Stimulated activated CD4-positive, alpha-beta T cell treated with anti-CD3 and anti-CD28 coated beads, Interleukin-1b, Interleukin-23, amount 100 ng/mL, for 4 hours (primary cell): Measurements from ENCODE around the gene RPS6KA2.
"Not testable (repeated sequence)": the region's sequence is repeated elsewhere in the genome, so short reads cannot be mapped to it uniquely, and the experiment has no call there.

Source experiments
- DNase-seq, 2 donors: peaks; one replicate each; pipeline ENCODE4 v3.0.0-alpha.2; 2020; ENCODE audit warnings: low read depth in 2 of 2

RPS6KA2 gene

GRCh38 chr6:166635013-166635970 is 8.2 kb upstream of the RPS6KA2 start:
- DNase-seq = no peak

DNA sequence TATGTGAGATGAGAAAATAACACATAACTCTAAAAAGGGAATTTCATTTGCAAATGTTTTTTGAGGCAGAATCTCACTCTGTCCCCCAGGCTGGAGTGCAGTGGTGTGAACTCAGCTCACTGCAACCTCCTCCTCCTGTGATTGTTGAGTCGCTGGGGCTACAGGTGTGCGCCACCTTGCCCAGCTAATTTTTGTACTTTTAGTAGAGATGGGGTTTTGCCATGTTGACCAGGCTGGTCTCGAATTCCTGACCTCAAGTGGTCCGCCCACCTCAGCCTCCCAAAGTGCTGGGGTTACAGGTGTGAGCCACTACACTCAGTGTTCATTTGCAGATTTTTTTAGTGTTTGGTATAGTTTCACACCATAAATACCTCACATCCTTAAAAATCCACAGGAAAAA is 7.5 kb upstream of the RPS6KA2 start:
- DNase-seq = not testable (repeated sequence)

DNA sequence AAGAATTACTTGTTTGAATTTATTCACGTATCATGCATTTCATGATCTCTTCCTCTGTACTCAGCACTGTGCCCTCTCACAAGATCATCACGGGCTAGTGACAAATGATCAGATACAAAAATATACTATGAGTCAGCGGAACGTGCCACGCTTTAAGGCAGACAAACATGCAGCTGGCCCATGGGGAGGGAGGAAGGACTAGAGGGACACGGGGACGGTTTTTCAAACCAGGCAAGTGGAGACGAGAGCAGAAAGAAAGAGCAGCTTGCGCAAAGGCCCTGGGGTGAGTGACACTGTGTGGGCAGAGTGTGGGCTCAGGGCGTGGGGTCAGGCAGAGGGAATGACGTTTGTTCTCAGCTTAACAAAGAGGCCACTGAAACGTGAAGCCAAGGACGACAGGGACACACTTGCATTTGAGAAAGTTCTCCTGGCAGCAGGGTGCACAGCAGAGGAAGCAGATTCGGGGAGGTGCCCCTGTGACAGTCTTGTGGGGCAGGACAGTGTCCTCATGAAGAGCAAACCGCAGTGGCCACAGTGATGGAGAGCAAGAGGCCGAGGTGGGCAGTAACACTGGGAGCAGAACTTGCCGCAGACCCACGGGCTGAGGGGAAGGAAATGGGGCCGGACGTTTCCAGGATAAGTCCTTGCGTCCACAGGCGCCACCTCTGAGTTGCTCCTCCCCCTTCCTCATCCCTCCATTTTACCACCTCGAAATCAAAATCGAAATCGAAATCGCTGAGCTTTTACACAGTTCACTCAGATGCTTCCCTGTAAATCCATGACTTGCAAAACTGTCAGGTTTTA is 6.9 kb upstream of the RPS6KA2 start:
- no peak for DNase-seq

DNA sequence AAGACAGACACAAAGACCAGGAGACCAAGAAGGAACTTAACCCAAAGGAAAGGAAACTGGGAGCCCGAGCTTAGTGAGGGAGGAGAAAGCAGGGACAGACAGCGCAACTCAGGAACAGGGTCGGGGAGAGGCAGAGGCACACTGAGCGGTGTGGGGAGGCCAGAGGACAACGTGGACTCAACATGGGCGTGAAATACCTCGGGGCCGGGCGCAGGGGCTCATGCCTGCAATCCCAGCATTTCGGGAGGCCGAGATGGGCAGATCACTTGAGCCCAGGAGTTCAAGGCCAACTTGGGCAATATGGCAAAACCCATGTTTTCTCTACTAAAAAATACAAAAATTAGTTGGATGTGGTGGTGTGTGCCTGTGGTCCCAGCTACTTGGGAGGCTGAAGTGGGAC is 5.7 kb upstream of the RPS6KA2 start:
- DNase-seq = no peak

- no peak for DNase-seq
These were observed 3.4 kb upstream of the RPS6KA2 start for GRCh38 chr6:166630462-166630861.

DNA sequence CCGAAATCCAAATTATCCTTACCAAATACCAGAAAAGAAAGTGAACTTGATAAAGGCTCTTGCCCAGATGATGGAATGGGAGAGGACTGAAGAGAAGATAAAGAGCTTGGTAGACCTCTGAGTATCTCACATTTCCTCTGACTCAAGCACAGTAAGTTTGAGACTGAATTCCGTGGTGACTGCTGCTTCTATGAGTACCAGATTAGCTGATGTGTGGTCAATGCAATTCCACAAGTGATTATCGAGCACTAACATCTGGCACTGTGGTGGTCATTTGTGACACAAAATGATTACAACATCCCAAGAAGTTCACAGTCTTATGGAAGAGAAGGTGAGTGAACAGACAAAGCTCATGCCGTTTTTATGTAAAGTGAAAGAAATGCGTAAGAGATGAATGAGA is 2.6 kb upstream of the RPS6KA2 start:
- DNase-seq = no peak

GRCh38 chr6:166627875-166628801 is 1.1 kb upstream of the RPS6KA2 start:
- peak; percentile 10 to 38 for DNase-seq

- peak; percentile 12 to 13 for DNase-seq
These were observed 646 bp downstream of the RPS6KA2 start for GRCh38 chr6:166626177-166627032.

DNA sequence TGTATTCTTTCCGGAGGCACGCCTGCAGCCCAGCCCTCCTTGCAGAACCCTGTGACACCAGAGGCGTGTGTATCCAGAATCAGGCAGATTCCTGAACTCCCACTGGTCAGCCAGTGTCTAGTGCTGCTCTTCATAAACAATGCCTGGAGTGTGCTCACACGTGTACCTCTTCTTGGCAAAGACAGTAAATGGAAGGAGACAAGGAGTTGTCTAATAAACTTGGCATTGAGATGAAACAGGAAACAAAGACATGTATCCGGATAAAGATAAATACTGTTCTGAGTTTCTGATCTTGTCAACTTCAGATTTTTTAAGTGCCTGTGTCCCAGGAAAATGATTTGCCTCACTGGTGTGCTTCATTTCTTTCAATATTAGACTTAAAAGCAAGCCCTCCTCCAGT is 1.7 kb downstream of the RPS6KA2 start:
- DNase-seq = no peak

- no peak for DNase-seq
These were observed 2.8 kb downstream of the RPS6KA2 start for GRCh38 chr6:166624275-166624674.

- no peak for DNase-seq
These were observed 3.7 kb downstream of the RPS6KA2 start for GRCh38 chr6:166623318-166623717.

DNA sequence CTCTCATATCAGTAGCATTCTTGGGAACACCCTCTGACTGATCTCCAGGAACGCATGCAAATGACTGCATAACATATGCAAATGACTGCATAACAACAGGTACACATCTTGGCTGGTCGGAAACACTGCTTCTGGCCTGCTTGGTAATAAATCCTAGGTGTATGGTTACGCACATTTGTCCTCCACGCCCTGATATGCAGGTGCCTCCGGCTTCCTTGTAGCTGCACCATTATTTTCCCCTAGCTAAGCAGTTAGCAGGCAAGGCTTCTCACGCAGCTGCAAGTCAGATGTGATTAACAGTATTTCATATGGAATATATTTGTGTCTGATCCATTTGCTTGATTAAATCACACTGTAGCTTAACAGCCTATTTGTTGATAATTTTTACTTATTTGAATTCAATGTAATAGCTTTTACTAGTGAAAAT is 5.9 kb downstream of the RPS6KA2 start:
- DNase-seq = no peak

GRCh38 chr6:166620478-166621113 is 6.5 kb downstream of the RPS6KA2 start:
- no peak for DNase-seq

GRCh38 chr6:166619912-166620311 is 7.1 kb downstream of the RPS6KA2 start:
- DNase-seq = no peak

GRCh38 chr6:166618866-166619761 is 7.9 kb downstream of the RPS6KA2 start:
- no peak for DNase-seq

- DNase-seq = no peak
These were observed 8.8 kb downstream of the RPS6KA2 start for GRCh38 chr6:166618251-166618650.

DNA sequence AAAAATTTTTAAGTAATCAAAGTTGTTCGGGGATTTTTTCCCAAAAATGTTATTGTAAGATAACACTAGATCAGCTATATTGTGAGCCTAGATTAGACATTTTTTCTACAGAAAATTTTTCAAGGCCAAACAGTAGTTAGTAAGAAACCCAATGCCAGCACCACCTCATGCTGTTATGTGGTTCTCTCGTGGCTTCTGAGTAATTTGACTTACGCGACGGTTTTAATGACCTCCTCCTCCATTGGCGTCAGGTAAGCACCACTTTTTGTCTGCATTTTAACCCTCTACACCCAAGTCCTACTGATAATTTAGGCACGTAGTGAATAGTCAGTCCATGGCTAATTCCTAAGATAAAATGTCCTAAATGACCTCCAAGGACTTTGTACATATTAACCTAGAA is 9.7 kb downstream of the RPS6KA2 start:
- no peak for DNase-seq

GRCh38 chr6:166616261-166617238 is 10.5 kb downstream of the RPS6KA2 start:
- DNase-seq = no peak
